GM19324 (cell line): Measurements from ENCODE around the gene ZNHIT2.
A peak's percentile ranks its signal among the peaks of the same experiment; 100 is the strongest.

Experiments used
- ATAC-seq: cut with Tn5 transposase; IDR thresholded peaks from one replicate; pipeline ENCODE4 v1.9.1; 2021; ENCODE audit warnings: mild to moderate bottlenecking, moderate library complexity; ENCODE audit not compliant: unreplicated experiment, low FRiP score

The ZNHIT2 gene

DNA sequence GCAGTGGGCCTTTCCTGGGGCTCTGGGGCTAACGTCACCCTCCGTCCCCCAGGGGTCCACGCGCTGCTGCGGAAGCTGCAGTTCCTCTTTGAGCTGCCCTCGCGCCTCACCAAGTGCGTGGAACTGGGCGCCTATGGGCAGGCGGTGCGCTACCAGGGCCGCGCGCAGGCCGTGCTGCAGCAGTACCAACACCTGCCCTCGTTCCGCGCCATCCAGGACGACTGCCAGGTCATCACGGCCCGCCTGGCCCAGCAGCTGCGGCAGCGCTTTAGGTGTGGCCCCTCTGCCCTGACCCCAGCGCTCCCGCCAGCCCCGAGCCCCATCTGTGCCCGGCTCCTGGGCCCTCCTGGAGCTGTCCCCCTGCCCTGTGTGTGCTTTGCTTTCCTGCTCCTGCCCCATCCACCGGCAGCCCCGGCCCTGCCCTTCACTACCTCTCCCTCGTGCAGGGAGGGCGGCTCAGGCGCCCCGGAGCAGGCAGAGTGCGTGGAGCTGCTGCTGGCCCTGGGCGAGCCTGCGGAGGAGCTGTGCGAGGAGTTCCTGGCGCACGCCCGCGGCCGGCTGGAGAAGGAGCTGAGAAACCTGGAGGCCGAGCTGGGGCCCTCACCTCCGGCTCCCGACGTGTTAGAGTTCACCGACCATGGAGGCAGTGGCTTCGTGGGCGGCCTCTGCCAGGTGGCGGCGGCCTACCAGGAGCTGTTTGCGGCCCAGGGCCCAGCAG lies 9.6 kb downstream of the ZNHIT2 start:
- ATAC-seq = no peak

DNA sequence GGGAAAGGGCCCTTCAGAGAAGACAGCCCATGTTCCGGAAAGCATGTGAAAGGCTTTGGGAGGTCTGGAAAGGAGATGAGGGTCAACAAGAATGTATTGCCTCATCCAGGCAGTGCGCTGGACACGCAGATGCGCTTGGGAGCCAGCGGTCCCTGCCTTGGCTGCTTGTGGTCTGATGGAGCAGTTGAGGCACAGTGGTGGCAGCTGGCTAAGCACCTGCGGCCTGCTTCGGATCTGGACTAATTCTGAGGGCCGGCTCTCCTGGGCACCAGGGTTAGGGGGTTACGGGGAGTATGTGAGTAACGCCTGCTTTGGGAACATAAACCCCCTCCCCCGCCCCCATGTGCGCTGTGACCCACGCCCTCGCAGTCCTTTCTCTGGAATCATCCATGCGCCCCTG lies 10.4 kb downstream of the ZNHIT2 start:
- no peak for ATAC-seq

DNA sequence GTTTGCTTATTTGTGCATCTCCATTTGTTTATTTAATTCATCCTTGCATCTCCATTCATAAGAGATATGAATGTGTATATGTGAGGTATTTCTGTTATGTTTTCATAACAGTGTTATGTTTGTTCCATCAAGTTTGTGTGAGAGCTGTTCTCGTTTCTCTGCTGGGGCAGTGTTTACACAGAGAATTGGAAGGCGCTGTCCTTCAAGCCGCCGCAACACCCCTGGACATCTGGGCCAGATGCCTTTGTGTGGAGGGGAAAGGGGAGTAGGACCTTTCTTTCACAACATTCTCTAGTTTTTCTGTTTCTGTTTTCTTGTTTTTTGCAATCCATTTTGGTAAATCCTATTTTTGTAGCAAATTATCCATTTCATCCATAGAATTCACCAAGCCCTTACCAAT lies 12.9 kb downstream of the ZNHIT2 start:
- ATAC-seq = no peak

DNA sequence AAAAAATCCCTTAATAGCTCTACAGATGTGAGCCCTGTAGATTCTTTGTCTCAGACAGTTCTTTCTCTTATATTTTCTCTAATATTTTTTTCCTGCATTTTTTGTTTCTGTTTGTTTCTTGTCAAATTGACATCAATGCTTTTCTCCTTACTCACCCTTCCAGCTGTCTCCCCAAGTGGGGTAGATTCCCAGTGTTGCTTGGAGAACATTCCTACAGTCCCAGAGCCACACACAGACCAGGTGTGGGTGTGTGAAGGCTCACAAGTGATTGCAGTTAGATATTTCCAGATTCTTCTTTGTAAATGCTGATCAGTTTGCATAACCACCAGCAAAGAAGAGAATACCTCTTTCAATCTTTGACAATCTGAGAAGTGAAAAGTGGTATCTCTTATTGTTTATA lies 14.0 kb downstream of the ZNHIT2 start:
- ATAC-seq = no peak

DNA sequence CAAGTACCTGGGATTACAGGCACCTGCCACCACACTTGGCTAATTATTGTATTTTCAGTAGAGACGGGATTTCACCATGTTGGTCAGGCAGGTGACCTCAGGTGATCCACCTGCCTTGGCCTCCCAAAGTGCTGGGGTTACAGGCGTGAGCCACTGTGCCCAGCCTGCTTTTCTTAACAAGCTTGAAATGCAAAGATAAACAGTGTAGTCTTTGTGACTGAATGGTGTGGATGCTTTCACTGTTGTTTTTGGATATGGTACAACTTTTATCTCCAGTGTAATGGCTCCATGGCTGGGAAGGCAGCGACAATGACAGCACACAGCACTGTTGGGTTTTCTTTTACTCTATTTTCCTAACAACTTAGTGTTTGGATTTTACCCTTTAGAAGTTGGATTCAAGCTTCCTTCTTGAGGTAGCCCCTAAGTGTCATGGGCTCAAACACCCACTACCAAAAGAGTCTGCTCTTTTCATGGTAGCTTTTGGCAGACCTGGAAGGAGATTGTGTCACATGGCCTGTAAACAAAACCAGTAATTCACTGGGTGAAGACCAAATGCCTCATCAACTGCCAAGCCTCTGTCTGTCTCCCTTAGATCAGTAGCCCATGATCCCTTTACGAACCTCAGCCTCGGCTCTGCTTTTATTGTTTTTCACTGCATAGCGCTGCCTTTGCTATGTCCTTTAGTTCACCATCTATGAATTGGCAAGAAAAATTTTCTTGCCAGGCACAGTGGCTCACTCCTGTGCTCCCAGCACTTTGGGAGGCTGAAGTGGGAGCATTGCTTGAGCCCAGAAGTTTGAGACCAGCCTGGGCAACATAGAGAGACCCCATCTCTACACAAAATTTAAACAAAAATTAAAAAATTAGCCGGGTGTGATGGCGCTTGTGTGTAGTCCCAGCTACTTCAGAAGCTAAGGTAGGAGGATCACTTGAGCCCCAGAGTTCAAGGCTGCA lies 15.1 kb downstream of the ZNHIT2 start:
- no peak for ATAC-seq

DNA sequence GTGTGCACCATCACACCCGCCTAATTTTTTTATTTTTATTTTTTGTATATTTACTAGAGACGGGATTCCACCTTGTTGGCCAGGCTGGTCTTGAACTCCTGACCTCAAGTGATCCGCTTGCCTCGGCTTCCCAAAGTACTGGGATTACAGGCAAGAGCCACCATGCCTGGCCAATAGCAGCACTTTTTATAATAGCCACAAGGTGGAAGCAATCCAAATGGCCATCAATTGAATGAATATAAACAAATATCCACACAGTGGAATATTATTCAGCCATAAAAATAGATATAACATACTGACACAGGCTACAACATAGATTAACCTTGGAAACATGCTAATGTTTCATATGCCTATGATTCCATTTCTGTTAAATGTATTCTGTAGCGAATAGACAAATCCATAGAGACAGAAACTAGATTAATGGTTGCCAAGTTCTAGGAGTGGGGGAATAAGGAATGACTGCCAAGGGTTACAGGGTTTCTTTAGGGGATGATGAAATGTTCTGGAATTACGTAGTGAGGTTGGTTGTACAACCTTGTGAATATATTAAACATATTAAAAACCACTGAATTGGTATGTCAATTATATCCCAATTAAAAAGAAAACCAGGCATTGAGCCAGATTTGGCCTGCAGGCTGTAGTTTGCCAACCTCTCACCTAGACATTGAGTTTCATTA lies 16.7 kb downstream of the ZNHIT2 start:
- no peak for ATAC-seq

DNA sequence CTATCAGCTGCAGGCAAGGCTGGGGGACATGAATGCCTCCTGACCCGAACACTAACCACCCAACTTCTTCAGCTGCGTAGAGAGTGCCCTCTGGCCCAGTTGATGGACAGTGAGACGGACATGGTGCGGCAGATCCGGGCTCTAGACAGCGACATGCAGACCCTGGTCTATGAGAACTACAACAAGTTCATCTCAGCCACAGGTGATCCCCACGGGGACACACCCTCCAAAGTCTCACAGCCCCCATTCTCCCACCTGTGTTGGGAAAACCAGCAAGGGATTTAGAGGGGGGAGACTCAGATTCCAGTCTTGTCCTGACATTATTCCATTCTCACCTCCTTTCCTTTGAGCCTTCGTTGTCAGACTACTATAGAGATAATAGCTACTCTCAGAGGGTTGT lies 20.6 kb downstream of the ZNHIT2 start:
- ATAC-seq = no peak

DNA sequence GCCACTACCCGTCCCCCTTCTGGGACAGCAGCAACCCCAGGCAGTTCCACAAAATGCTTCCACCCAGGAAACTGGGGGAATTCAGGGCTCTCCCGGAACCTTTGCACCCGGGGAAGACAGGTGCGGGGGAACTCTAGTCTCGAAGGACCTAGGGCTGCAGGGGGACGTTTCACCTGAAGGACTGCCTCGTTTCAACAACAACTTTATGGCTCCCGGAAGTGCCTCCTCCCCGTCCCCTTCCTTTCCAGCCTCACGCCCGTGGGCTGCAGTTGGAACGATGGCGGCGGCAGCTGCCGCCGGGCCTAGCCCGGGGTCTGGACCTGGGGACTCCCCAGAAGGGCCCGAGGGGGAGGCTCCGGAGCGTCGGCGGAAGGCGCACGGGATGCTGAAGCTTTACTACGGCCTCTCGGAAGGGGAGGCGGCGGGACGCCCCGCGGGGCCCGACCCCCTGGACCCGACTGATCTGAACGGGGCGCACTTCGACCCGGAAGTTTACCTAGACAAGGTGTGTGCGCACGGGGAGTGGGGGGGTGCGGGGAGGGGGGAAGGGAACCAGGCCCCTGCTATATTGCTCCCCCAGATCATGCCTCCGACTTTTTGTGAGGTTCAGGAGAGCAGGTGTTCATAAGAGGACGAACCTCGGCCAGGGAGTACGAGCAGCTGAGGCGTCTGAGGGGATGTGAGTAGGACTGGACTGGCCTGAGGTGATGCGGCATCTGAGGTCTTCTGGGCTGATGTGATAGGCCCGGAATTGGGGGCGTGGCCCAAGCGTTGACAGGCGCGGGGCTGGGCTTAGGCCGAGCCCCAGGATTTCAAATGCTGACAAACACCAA lies 21.3 kb downstream of the ZNHIT2 start, which contains the start of gene VPS51:
Gene VPS51 (plus strand): TSS at position 241 of the 833 bp plus-strand sequence. CDS start 37 bp downstream, at position 278.
- peak; percentile 86 for ATAC-seq

DNA sequence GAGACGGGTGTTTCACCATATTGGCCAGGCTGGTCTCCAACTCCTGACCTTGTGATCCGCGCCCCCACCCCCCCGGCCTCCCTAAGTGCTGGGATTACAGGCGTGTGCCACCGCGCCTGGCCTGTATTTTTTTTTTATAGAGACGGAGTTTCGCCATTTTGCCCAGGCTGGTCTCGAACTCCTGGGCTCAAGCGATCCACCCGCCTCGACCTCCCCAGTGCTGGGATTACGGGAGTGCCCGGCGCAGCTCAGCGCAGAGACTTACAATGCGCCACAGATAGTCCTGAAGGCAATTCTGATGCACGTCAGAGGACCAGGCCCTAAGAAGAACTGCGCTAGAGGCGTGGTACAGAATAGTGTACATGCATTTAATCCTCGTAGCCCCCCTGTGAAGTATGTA lies 22.1 kb downstream of the ZNHIT2 start:
- ATAC-seq = no peak

DNA sequence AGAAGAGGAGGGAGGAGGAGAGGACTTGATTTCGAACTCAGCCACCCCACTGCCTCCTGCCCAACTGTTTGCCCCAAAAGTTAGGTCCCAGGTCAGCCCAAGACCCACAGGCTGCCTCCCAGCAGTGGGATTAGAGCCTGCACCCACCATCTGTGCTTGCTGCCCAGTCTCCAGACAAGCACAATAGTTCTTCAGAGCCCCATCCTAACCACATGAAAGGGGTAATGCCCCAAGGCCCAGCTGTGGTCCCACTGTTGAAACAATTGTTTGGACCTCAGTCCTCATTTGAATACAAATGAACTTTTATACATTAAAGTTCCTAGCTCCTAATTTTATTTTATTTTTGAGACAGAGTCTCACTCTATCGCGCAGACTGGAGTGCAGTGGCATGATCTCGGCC lies 26.9 kb downstream of the ZNHIT2 start:
- no peak for ATAC-seq

DNA sequence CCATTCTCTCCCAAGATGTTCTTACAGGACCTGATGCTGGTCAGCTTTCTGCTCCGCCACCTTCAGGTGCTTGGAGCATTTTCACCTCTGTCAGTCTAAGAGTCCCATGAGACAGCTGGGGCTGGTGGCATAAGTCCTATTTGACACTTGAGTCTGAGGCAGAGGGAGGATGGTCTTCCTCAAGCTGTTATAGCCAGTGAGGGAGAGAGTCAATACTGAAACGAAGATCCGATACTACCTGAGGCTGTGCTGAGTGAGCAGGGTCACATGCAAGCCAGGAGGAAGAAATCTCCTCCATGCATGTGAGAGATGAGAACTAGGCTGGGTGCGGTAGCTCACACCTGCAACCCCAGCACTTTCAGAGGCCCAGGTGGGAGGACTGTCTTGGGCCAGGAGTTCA lies 27.9 kb downstream of the ZNHIT2 start:
- ATAC-seq = no peak

DNA sequence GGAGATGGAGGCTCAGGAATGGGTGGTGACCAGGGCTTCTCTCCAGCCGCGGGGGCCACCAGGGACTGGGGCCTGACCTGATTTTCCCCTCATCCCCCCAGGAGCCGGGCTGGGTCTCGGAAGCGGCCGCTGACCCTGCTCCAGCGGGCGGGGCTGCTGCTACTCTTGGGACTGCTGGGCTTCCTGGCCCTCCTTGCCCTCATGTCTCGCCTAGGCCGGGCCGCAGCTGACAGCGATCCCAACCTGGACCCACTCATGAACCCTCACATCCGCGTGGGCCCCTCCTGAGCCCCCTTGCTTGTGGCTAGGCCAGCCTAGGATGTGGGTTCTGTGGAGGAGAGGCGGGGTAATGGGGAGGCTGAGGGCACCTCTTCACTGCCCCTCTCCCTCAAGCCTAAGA lies 29.7 kb downstream of the ZNHIT2 start:
- ATAC-seq = no peak

DNA sequence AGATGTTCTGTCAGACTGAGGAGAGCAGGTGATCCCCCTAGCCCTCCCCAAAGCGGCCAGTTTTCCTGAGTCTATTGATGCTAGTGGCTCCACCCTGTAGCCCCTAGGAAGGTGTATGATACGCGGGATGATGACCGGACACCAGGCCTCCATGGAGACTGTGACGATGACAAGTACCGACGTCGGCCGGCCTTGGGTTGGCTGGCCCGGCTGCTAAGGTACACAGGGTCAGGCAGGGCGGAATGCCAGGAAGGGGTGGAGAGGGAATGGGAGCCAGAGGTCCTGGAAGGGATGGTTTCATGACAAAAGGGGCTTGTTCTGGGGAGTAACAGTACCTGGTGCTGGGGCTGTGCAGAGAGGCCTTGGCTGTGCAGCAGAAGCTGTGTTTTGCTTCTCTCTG lies 30.3 kb downstream of the ZNHIT2 start:
- no peak for ATAC-seq

DNA sequence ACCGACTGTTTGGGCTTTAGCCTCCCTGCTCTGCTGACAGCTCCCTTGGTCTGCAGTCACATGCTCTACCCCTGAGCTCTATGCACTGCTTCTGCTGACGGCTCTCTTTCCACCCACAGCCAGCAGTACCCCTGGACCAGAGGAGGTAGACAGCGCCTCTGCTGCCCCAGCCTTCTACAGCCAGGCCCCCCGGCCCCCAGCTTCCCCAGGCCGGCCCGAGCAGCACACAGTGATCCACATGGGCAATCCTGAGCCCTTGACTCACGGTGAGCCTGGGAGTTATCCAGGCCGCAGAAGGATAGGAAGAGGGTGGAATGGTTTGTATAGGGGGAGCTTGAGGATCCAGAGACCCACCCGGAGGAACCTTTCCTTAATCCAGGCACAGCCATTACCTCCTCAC lies 30.7 kb downstream of the ZNHIT2 start:
- no peak for ATAC-seq

DNA sequence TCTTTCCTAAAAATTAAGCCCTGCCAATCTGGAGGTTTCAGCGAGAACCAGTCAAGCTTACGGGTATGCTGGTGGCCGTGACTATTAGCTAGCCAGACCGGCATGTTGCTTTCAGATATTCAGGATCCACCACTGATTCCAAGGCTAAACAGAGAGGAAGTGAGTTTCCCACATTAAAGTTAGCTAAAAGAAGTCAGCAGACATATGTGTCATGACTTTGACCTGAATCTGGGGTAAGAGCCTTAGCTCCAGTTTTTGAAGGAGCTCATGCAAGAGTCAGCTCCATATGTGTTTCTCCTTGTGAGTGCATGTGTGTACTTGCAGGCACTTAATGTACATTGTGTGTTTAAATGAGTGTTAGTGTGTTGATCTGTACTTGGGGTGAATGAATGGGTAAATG lies 32.1 kb downstream of the ZNHIT2 start:
- no peak for ATAC-seq

DNA sequence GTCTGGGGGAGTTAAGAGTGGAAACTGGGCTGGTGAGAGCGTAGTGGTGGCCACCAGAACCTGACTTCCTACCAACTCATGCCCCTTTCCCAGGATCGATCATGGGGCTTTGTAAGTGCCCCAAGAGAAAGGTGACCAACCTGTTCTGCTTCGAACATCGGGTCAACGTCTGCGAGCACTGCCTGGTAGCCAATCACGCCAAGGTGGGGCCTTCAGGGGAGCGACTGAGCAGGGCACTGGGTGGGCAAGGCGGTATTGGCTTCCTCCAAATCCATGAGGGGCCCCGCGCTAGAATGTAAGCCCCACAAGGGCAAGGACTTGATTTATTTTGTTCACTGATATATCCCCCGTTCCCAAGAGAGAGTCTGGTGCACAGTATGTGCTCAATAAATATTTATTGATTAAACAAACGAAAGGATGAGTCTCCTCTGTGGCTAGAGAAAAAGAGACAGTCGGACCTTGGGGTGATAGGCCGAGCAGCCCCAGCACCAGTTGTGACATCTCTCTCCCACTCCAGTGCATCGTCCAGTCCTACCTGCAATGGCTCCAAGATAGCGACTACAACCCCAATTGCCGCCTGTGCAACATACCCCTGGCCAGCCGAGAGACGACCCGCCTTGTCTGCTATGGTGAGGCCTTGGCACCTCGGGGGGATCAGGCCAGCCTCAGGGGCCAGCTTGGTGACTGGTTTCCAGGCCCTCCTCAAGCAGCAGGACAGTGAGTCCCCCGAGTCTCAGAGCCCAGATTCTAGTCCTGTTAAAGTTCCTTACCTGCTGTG lies 32.7 kb downstream of the ZNHIT2 start:
- peak; percentile 4 for ATAC-seq

DNA sequence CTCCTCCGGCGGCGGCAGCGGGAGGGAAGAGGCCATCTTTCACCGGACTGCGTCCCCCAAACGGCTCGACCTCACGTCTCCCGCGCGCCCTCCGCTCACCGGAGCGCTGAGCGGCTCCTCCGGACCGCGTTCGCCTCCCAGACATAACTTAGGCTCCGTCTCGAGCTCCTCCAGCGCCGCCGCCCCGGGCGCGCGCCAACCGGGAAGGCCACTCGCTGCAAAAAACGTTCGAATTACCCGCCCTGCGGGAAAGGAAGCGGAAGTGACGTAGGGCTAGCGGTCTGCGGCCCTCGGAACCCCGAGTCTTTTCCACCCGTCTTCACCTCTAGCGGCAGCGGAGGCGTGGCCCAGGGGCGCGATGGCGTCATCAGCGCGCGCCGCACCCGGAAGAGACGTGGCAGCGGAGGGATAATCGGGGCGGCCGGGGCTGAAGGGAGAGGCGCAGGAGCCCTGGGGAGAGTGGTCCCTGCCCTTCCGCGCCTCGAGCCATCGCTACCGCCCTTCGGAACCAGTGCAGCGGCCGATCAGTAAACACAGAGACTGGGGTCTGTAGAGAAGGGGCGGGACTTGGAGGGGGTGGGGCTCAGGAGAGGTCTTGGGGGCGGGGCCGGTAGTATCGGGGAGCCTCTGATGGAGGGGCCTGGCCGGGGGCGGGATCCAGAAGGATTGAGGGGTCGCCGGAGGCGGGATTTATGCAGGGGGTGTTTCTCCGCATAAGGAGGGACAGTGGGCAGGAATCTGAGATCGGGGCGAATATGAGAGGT lies 33.5 kb downstream of the ZNHIT2 start, which contains the start of the genes CDCA5 and ZFPL1:
Gene CDCA5 (minus strand): TSS at position 207 of the 764 bp plus-strand sequence. CDS start 62 bp downstream, at position 145.
Gene ZFPL1 (plus strand): TSS at position 389 of the 764 bp plus-strand sequence. CDS start 477 bp downstream, outside the sequence.
- peak; percentile 90 for ATAC-seq

DNA sequence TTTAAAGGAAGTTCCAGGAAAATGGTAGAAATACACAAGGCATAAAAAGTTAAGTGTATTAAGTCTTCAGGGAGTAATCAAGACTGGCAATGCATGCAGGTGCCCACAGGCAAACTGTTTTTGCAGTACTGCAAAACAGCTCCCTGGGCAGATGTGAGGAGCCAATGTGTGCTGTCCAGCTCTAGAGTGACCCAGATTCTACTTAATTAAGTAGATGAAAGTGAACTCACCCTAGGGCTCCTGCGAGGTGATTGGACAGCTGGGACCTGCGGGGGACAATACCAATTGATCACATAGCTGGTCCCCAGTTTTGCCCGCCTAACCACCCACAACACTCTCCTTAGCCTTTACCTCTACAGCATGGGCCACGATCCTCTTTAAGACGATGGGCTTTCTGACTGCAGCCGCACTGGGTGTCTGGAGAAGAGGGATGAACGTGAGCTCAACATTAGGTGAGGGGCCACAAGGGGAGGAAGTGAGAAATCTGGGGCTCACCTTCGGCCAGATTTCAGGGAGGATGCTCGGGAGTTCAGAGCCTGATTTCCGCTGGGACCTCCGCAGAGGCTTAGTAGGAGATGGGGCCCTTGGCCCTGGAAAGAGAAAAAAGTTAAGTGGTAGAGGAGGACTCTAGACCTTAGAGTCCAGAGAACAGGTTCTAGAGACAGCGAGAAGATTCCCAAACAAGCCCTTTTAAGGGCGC lies 34.2 kb downstream of the ZNHIT2 start:
- peak; percentile 9 for ATAC-seq
